ENCODE data around the gene VSIG10L. TPM values are rescaled to one million over a fixed set of nuclear protein-coding genes. Genes with fewer than 3 reads are reported as not detected.

The VSIG10L gene
- total RNA-seq, 1 experiment from 2014 or later: 3.3 TPM

- intact Hi-C loops (cut with micrococcal nuclease; ENCODE audit: unreplicated experiment) (no loop called here), in situ Hi-C loops (cut with HindIII; ENCODE audit: low pct_unique_long_range_greater_than_20kb, low sequenced_read_pairs) (no loop called here)
- ChIA-PET POLR2A (no interaction called here), CTCF (no interaction called here)
- no peak for DNase-seq (ENCODE audit: low read depth, low spot score)
- H3K27ac ChIP-seq (ENCODE audit: low read length): no peak within 1 kb of the TSS
- ATAC-seq: no peak
- no peaks in the 10 kb centered on the region for H3K27me3 ChIP-seq (ENCODE audit: control insufficient read depth, insufficient read depth, low read length)
- H3K36me3 ChIP-seq (ENCODE audit: control insufficient read depth, insufficient read depth, low read length): no peaks in the 10 kb centered on the region
- TF ChIP-seq, protein P1, sequence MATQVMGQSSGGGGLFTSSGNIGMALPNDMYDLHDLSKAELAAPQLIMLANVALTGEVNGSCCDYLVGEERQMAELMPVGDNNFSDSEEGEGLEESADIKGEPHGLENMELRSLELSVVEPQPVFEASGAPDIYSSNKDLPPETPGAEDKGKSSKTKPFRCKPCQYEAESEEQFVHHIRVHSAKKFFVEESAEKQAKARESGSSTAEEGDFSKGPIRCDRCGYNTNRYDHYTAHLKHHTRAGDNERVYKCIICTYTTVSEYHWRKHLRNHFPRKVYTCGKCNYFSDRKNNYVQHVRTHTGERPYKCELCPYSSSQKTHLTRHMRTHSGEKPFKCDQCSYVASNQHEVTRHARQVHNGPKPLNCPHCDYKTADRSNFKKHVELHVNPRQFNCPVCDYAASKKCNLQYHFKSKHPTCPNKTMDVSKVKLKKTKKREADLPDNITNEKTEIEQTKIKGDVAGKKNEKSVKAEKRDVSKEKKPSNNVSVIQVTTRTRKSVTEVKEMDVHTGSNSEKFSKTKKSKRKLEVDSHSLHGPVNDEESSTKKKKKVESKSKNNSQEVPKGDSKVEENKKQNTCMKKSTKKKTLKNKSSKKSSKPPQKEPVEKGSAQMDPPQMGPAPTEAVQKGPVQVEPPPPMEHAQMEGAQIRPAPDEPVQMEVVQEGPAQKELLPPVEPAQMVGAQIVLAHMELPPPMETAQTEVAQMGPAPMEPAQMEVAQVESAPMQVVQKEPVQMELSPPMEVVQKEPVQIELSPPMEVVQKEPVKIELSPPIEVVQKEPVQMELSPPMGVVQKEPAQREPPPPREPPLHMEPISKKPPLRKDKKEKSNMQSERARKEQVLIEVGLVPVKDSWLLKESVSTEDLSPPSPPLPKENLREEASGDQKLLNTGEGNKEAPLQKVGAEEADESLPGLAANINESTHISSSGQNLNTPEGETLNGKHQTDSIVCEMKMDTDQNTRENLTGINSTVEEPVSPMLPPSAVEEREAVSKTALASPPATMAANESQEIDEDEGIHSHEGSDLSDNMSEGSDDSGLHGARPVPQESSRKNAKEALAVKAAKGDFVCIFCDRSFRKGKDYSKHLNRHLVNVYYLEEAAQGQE (IDR thresholded peaks at IDR 0.05; ENCODE audit: insufficient read depth in 1 of 2, low read depth in 2 of 2, low read length in 1 of 2): no peak
- TF ChIP-seq TCF7L2 (IDR thresholded peaks at IDR 0.05; ENCODE audit: low read depth, low read length): no peak
- no peak for TF ChIP-seq POLR2AphosphoS5 (IDR thresholded peaks at IDR 0.05; ENCODE audit: low read depth, low read length)
- TF ChIP-seq, protein P2, sequence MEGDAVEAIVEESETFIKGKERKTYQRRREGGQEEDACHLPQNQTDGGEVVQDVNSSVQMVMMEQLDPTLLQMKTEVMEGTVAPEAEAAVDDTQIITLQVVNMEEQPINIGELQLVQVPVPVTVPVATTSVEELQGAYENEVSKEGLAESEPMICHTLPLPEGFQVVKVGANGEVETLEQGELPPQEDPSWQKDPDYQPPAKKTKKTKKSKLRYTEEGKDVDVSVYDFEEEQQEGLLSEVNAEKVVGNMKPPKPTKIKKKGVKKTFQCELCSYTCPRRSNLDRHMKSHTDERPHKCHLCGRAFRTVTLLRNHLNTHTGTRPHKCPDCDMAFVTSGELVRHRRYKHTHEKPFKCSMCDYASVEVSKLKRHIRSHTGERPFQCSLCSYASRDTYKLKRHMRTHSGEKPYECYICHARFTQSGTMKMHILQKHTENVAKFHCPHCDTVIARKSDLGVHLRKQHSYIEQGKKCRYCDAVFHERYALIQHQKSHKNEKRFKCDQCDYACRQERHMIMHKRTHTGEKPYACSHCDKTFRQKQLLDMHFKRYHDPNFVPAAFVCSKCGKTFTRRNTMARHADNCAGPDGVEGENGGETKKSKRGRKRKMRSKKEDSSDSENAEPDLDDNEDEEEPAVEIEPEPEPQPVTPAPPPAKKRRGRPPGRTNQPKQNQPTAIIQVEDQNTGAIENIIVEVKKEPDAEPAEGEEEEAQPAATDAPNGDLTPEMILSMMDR (IDR thresholded peaks at IDR 0.05): no peak
- TF ChIP-seq SIN3A (IDR thresholded peaks at IDR 0.05; ENCODE audit: borderline replicate concordance, insufficient read depth, low read depth, low read length): no peak
- no peak within 1 kb of the TSS for H3K4me3 ChIP-seq (ENCODE audit: low read depth in 2 of 2, low read length in 2 of 2)
- H3K9me3 ChIP-seq (ENCODE audit: control insufficient read depth, insufficient read depth, low read depth, low read length): no peaks in the 10 kb centered on the region
- no TSS peak for BruUV-seq (replicated peaks)
- 0 out of 2 replicates have a peak, but pooled peaks cover 4% of the 10 kb centered on the region for H3K4me1 ChIP-seq (ENCODE audit: control insufficient read depth, insufficient read depth, low read length)
These were observed 30.9 kb upstream of the VSIG10L start, which contains the start of gene NKG7 for GRCh38 chr19:51372649-51373504. TSS of gene NKG7 (minus strand) at chr19:51372654. CDS start at chr19:51372535, 119 bp downstream.

- H3K9me3 ChIP-seq (ENCODE audit: control insufficient read depth, insufficient read depth, low read depth, low read length): no peaks in the 10 kb centered on the region
- intact Hi-C loops (cut with micrococcal nuclease; ENCODE audit: unreplicated experiment) (no loop called here), in situ Hi-C loops (cut with HindIII; ENCODE audit: low pct_unique_long_range_greater_than_20kb, low sequenced_read_pairs) (no loop called here)
- no peak overlapping the region for H3K27ac ChIP-seq (ENCODE audit: low read length)
- ChIA-PET POLR2A (no interaction called here), CTCF (no interaction called here)
- no peak for ATAC-seq
- no peaks in the 10 kb centered on the region for H3K36me3 ChIP-seq (ENCODE audit: control insufficient read depth, insufficient read depth, low read length)
- no peak for TF ChIP-seq SIN3A (IDR thresholded peaks at IDR 0.05; ENCODE audit: borderline replicate concordance, insufficient read depth, low read depth, low read length)
- no peak for TF ChIP-seq POLR2AphosphoS5 (IDR thresholded peaks at IDR 0.05; ENCODE audit: low read depth, low read length)
- TF ChIP-seq TCF7L2 (IDR thresholded peaks at IDR 0.05; ENCODE audit: low read depth, low read length): no peak
- no peak for DNase-seq (ENCODE audit: low read depth, low spot score)
- no peak overlapping the region for H3K4me3 ChIP-seq (ENCODE audit: low read depth in 2 of 2, low read length in 2 of 2)
- H3K4me1 ChIP-seq (ENCODE audit: control insufficient read depth, insufficient read depth, low read length): 0 out of 2 replicates have a peak, but pooled peaks cover 4% of the 10 kb centered on the region
- BruUV-seq (replicated peaks): no TSS peak
- H3K27me3 ChIP-seq (ENCODE audit: control insufficient read depth, insufficient read depth, low read length): no peaks in the 10 kb centered on the region
These were observed 30.2 kb upstream of the VSIG10L start for GRCh38 chr19:51372021-51372648.

Data from Panc1 (cell line).